Hepatocyte (in vitro differentiated cells): Measurements from ENCODE around the gene SH3PXD2A. TPM values are rescaled to one million over a fixed set of nuclear protein-coding genes. Genes with fewer than 3 reads are reported as not detected.

Experiments used
- DNase-seq: peaks from one replicate; pipeline ENCODE4 v3.0.0-alpha.2; 2016; ENCODE audit warnings: low spot score
- H2AFZ ChIP-seq: fragments of 200-600 bp; sonication (generic); 2 replicates; pipeline ENCODE4 v1.6.0; 2016; ENCODE audit warnings: antibody characterized with exemption, mild to moderate bottlenecking
- H3K27ac ChIP-seq: fragments of 200-600 bp; sonication (generic); 2 replicates; pipeline ENCODE4 v1.5.1; 2016; ENCODE audit warnings: mild to moderate bottlenecking
- H3K27me3 ChIP-seq: fragments of 200-600 bp; sonication (generic); 2 replicates; pipeline ENCODE4 v1.6.1; 2016
- H3K36me3 ChIP-seq: fragments of 200-600 bp; sonication (generic); replicated peaks from 2 replicates; pipeline ENCODE4 v1.5.1; 2016; ENCODE audit warnings: low read depth; ENCODE audit not compliant: insufficient read depth
- H3K4me1 ChIP-seq: fragments of 200-600 bp; sonication (generic); 2 replicates; pipeline ENCODE4 v1.5.1; 2016; ENCODE audit warnings: mild to moderate bottlenecking, moderate library complexity; ENCODE audit not compliant: insufficient read depth
- H3K4me2 ChIP-seq: fragments of 200-600 bp; sonication (generic); 2 replicates; pipeline ENCODE4 v1.6.0; 2016
- H3K4me3 ChIP-seq: fragments of 200-600 bp; sonication (generic); 2 replicates; pipeline ENCODE4 v1.5.1; 2016; ENCODE audit warnings: mild to moderate bottlenecking
- H3K79me2 ChIP-seq: fragments of 200-600 bp; sonication (generic); 2 replicates; pipeline ENCODE4 v1.6.0; 2017; ENCODE audit warnings: mild to moderate bottlenecking
- H3K9me2 ChIP-seq: fragments of 200-600 bp; sonication (generic); replicated peaks from 2 replicates; pipeline ENCODE4 v1.6.0; 2017; ENCODE audit warnings: mild to moderate bottlenecking; ENCODE audit not compliant: insufficient read depth
- H3K9me3 ChIP-seq: fragments of 200-600 bp; sonication (generic); 2 replicates; pipeline ENCODE4 v1.5.1; 2016; ENCODE audit warnings: low read depth, mild to moderate bottlenecking
- H4K20me1 ChIP-seq: fragments of 200-600 bp; sonication (generic); 2 replicates; pipeline ENCODE4 v1.6.0; 2016; ENCODE audit warnings: mild to moderate bottlenecking; ENCODE audit not compliant: insufficient read depth, poor library complexity, severe bottlenecking
- EZH2 ChIP-seq: fragments of 200-600 bp; sonication (generic); IDR thresholded peaks from 2 replicates; pipeline ENCODE4 v1.6.1; 2016; ENCODE audit warnings: antibody characterized with exemption, mild to moderate bottlenecking, borderline replicate concordance
- EZH2phosphoT487 ChIP-seq: fragments of 200-600 bp; sonication (generic); IDR thresholded peaks from one replicate; pipeline ENCODE4 v1.6.1; 2018; ENCODE audit warnings: antibody characterized with exemption, mild to moderate bottlenecking, low read depth, moderate library complexity; ENCODE audit not compliant: unreplicated experiment, severe bottlenecking
- WGBS: methylation state at CpG from one replicate; pipeline ENCODE4 v1.1.6; 2016; ENCODE audit warnings: low lambda C conversion rate; ENCODE audit errors: missing lambda C conversion rate; 5-methylcytosine and 5-hydroxymethylcytosine counted together
- polyA plus RNA-seq: library from polyadenylated mRNA; unstranded; fragments of >200 nt; fragmentation: Nextera tagmentation; extraction: Ambion mirVana; gene quantifications from 2 replicates; pipeline ENCODE4 v1.2.1, GENCODE V29; 2016
- total RNA-seq: library from RNA; depleted of rRNA; stranded (reverse); fragments of >200 nt; gene quantifications from 2 replicates; pipeline ENCODE4 v1.2.3, GENCODE V29; 2014
- TF ChIP-seq, protein P1 (sequence below): fragments of 200-600 bp; sonication (generic); IDR thresholded peaks from 2 replicates; pipeline ENCODE4 v1.5.1; 2016; ENCODE audit warnings: antibody characterized with exemption, mild to moderate bottlenecking; ENCODE audit not compliant: poor library complexity

SH3PXD2A gene
- total and polyA plus RNA-seq, 2 experiments from 2014 or later = 8.4 to 13.6 TPM

- no peaks in the 10 kb centered on the region for H4K20me1 ChIP-seq
- DNase-seq = no peak
- H3K9me3 ChIP-seq = no peaks in the 10 kb centered on the region
- no peaks in the 10 kb centered on the region for H3K79me2 ChIP-seq
- H3K9me2 ChIP-seq = no peaks in the 10 kb centered on the region
- no peak overlapping the region for H3K4me3 ChIP-seq
- H3K4me2 ChIP-seq = no peak overlapping the region
- TF ChIP-seq EZH2phosphoT487 (no peak), EZH2 (no peak)
- TF ChIP-seq, protein P1, sequence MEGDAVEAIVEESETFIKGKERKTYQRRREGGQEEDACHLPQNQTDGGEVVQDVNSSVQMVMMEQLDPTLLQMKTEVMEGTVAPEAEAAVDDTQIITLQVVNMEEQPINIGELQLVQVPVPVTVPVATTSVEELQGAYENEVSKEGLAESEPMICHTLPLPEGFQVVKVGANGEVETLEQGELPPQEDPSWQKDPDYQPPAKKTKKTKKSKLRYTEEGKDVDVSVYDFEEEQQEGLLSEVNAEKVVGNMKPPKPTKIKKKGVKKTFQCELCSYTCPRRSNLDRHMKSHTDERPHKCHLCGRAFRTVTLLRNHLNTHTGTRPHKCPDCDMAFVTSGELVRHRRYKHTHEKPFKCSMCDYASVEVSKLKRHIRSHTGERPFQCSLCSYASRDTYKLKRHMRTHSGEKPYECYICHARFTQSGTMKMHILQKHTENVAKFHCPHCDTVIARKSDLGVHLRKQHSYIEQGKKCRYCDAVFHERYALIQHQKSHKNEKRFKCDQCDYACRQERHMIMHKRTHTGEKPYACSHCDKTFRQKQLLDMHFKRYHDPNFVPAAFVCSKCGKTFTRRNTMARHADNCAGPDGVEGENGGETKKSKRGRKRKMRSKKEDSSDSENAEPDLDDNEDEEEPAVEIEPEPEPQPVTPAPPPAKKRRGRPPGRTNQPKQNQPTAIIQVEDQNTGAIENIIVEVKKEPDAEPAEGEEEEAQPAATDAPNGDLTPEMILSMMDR = no peak
- H2AFZ ChIP-seq = no peak overlapping the region
- 95% methylated on average over 1 of the region's 1 CpG for WGBS
- peaks cover 15% of the 10 kb centered on the region for H3K4me1 ChIP-seq
- no peak overlapping the region for H3K27ac ChIP-seq
- no peaks in the 10 kb centered on the region for H3K27me3 ChIP-seq
- no peaks in the 10 kb centered on the region for H3K36me3 ChIP-seq
Measured at GRCh38 chr10:103550229-103550628, 305.1 kb downstream of the SH3PXD2A start.

GRCh38 chr10:103549349-103549685 is 306.1 kb downstream of the SH3PXD2A start:
- no peak overlapping the region for H3K27ac ChIP-seq
- no peaks in the 10 kb centered on the region for H4K20me1 ChIP-seq

DNA sequence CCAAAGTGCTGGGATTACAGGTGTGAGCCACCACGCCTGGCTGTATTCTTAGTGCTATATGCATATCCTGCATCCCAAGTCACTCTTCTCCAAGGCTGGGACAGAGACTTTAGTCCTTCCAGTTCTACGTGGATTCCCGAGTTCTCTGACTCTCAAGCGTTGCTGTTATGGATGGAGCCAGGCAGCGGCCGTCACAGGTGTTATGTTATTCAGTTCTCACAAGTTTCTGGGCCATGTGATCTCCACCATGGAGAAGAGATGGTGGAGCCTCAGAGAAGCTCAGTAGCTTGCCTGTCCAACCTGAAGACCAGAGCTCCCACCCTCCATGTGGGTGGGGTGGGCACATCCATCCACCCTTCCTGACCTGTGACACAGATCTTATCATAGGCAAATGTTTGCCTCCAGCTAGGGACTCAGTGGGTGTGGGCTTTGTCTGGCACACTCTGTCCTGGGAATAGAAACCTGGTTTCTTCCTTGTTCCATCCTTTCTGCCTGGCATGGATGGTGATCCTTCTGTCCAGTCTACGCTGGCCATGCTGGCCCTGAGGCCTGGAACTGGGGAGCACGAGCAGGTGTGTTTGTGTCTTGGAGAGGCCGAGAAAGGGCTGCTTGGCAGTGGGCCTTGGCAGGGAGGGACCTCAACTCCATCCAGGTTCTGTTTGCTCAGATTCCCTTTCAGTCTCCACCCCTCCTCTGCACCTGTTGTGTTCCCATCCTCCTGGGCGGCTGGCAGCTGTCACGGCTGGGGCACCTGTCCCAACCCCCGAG is 306.6 kb downstream of the SH3PXD2A start:
- Histone ChIP-seq H3K4me1 (peaks cover 15% of the 10 kb centered on the region), H4K20me1 (no peaks in the 10 kb centered on the region), H3K27ac (no peak overlapping the region), H3K4me3 (no peak overlapping the region), H3K36me3 (no peaks in the 10 kb centered on the region), H3K9me3 (no peaks in the 10 kb centered on the region), H2AFZ (no peak overlapping the region), H3K79me2 (no peaks in the 10 kb centered on the region), H3K27me3 (no peaks in the 10 kb centered on the region), H3K9me2 (no peaks in the 10 kb centered on the region), H3K4me2 (no peak overlapping the region)
- DNase-seq = peak; percentile 7
- TF ChIP-seq, protein P1 = no peak
- TF ChIP-seq EZH2phosphoT487 = no peak
- no peak for TF ChIP-seq EZH2
- WGBS = 83% methylated on average over 11 of the region's 12 CpGs

More at GRCh38 chr10:103549349-103549685, 306.1 kb downstream of the SH3PXD2A start:
- Histone ChIP-seq H2AFZ (no peak overlapping the region), H3K9me2 (no peaks in the 10 kb centered on the region), H3K4me1 (peaks cover 15% of the 10 kb centered on the region), H3K79me2 (no peaks in the 10 kb centered on the region), H3K9me3 (no peaks in the 10 kb centered on the region), H3K36me3 (no peaks in the 10 kb centered on the region), H3K4me3 (no peak overlapping the region), H3K4me2 (no peak overlapping the region), H3K27me3 (no peaks in the 10 kb centered on the region)
- WGBS = 83% methylated on average over 3 of the region's 3 CpGs
- TF ChIP-seq, protein P1 = no peak
- TF ChIP-seq EZH2phosphoT487 (no peak), EZH2 (no peak)
- no peak for DNase-seq
